GM18873 (cell line): Measurements from ENCODE around the gene FAM131C.

Experiments
- ATAC-seq: cut with Tn5 transposase; IDR thresholded peaks from one replicate; pipeline ENCODE4 v1.9.1; 2021; ENCODE audit warnings: mild to moderate bottlenecking, moderate library complexity, moderate number of reproducible peaks; ENCODE audit not compliant: unreplicated experiment, low FRiP score

FAM131C gene, protein sequence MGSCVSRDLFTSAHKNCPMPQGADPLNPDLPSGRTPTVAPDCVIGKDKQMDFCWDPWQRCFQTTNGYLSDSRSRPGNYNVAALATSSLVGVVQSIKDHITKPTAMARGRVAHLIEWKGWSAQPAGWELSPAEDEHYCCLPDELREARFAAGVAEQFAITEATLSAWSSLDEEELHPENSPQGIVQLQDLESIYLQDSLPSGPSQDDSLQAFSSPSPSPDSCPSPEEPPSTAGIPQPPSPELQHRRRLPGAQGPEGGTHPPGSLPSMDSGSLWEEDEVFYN

DNA sequence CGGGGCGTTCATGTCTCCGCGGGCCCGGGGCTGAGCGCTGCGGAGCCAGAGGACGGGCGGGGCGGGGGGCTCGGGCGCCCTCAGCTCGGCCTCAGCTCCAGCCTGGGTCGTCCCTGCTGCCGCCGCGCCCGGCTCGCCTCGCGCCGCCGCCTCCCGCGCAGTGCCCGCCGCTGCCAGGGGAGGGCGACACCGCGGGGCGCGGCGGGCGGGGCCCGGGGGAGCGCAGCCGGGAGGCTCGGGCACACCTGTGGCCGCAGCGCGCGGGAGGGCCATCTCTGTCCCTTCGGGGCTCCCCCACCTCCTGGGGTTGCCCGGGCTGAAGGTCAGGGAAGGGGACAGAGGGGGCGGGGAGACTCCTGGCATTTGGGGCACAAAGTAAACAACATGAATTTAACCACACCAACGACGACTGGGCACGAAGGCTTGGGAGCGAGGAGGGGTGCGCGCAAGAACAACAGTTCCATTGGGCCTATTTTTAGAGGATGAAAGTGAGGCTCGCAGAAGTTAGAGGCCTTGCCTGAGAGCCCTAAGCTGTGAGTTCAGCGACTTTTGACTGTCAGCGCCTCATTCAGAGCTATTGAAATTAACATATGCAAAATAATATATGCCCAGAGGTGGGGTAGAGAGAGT is at the start of gene FAM131C:
TSS of gene FAM131C (minus strand) at position 162 of the 630 bp plus-strand sequence. CDS start 209 bp downstream, outside the sequence.
- ATAC-seq = no peak

DNA sequence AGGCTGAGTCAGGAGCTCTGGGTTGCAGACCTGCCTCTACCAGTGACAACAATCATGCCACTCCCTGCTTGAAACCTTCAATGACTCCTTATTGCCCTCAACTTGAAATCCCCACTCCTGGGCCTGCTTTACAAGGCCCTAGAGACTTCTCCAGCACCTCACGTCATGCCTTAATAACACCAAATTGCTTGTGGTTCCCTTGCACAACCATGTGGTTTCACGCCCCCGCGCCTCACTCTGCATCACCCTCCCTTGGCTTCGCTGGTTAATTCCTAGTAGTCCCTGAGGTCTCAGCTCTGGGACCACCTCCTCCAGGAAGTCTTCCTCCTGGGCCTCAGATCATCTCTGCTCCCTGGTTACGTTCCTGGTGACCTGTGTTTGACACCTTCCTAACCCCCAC is 49.5 kb upstream of the FAM131C start:
- ATAC-seq = no peak

- no peak for ATAC-seq
These were observed 49.0 kb upstream of the FAM131C start for GRCh38 chr1:16122350-16122881.

- ATAC-seq = no peak
These were observed 47.5 kb upstream of the FAM131C start for GRCh38 chr1:16120940-16121410.

- no peak for ATAC-seq
These were observed 47.0 kb upstream of the FAM131C start for GRCh38 chr1:16120407-16120806.

DNA sequence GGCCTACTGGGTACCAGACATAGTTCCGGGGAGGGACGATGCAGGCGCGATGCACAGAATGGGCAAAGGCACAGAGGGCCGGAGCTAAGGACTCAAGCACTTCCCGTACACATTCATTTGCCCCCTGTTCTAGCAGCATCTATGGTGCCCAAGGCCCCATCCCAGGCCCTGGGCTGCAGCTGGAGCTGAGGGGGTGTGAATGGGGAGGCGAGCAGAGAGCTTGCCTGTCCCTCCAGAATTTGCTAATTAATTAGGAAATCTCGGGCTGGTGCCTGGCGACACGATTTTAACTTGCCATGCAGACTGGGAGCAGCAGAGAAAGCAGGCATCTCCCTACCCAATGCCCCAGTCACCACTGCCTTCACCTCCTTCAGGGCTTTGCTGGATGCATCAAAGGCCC is 46.5 kb upstream of the FAM131C start:
- no peak for ATAC-seq

DNA sequence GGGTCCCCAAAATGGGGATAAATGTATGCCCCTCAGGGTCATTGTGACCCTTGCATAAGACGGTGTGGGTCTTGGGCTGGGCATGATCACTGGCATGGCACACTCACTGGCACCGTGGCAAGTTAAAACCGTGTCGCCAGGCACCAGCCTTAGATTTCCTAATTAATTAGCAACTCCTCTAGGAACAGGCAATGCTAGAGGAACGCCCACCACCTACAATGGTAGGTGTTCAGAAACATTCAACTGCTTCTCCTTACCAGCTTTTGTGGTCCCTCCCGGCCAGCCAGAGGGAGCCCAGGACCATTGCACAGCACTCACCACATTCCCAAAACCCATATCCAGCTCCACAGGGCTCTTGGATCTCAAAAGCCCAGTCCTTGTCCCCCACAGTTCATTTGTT is 46.1 kb upstream of the FAM131C start:
- no peak for ATAC-seq

GRCh38 chr1:16118706-16119105 is 45.3 kb upstream of the FAM131C start:
- no peak for ATAC-seq

DNA sequence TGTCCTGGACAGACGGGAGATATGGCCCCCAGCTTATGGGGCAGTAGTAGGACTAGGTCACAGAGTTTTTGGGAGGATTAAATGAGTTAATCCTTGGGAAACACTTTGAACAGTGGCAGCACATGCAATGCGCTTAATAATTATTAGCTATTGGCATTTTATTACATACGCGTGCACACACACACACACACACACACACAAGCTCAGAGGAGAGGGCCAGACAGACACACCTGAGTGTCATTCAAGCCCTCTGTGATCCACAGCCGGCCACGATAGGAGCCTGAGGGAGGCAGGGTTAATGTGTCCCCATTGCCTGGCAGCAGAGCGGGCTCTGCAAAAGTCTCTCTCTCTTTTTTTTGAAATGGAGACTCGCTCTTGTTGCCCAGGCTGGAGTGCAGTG is 44.5 kb upstream of the FAM131C start:
- ATAC-seq = no peak

DNA sequence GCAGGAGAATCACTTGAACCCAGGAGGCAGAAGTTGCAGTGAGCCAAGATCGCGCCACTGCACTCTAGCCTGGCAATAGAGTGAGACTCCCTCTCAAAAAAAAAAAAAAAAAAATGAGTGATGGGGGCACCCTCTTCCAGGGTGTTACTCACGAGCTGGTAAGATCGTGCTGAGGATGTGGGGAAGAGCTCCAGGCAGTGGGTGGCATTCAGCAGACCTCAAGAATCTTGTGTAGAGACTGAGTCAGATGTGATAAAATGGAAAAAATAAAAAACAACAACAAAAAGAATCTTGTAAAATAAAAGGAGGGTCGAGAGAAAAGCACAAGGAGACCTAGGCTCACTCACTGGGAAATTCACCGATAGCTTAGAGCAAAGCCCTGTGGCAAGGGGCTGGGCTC is 43.9 kb upstream of the FAM131C start:
- no peak for ATAC-seq

DNA sequence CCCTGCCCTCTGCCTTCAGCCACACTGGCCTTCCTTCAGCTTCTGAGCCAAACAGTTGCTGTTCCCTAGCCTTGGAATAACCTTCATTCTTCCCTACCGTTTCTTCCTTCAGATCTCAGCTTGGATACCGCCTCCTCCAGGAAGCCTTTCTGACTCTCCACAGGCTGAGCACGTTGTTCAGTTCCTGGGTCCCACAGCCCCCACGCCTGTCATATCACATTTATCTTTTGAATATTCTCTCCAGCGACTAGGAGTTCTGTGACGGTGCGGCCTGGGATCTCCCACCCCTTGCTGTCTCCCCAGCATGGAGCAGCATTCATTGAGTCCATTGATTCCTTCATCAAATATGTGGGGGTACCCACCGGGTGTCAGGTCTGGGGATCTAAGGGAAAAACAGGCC is 43.2 kb upstream of the FAM131C start:
- ATAC-seq = no peak

GRCh38 chr1:16116002-16116401 is 42.6 kb upstream of the FAM131C start:
- no peak for ATAC-seq

DNA sequence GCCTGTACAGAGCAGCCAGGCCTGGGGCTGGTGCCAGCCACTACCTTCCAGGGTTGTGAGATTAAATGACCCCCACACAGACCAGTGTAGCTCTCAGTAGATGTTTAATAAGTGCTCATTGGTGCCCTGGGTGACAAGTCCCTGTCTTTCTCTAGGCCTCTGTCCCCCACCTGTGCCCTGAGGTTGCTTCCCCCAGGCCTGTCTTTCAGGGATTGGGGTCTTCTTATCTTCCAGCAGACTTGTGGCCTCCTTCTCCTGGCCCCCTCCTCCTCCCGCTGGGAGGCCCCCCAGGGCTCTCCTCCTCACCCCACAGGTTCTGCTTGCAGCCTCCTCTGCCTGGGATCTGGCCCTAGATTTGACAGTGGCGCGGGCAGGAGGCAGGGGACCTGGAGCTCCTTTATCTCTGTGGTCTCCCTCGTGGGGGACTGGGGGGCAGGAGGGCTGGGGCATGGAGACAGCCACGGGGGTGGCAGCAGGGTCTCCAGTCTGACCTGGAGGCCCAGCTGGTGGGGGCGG is 42.1 kb upstream of the FAM131C start:
- ATAC-seq = no peak

DNA sequence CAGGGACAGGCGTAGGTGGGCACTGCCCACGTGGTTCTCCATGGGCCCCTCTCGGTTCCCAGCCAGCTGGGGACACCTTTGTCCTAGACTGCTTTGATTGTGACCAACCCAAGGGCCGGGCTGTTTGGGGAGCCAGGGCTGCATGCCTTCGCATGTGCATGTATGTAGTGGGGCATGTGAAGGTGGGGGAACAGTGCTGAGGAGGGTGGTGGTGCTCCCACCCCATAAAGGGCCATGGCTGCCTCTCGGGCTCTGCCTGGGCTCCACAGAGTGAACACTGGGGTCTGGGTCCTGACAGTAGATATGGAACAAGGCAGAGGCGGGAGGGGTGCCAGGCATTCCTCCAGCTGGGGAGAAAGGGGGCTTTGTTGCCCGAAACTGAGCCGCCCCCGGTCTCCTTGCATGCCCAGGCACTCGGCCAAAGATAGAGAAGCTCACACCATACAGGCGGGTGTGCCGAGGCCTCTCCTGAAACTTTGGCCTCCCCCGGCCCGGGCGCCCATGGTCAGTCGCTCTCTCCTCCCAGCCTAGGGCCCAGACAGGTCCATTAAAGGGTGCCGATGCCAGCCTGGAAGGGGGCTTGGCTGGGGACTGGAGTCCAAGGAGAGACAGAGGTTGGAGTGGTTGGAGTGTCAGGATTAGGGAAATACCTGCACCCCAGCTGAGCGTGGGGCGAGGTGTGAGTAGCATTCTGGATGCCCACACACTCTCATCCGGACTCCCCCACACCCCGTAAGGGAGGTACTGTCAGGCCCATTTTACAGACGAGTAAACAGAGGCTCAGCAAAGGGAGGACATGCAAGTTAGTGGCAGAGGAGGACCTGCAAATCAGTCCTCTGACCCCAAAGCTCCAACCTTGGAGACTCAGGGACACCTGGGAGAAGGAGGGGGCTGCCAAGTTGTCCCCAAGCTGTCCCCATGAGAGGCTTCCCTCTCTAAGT is 41.3 kb upstream of the FAM131C start:
- no peak for ATAC-seq

GRCh38 chr1:16112596-16113555 is 39.4 kb upstream of the FAM131C start:
- ATAC-seq = no peak

DNA sequence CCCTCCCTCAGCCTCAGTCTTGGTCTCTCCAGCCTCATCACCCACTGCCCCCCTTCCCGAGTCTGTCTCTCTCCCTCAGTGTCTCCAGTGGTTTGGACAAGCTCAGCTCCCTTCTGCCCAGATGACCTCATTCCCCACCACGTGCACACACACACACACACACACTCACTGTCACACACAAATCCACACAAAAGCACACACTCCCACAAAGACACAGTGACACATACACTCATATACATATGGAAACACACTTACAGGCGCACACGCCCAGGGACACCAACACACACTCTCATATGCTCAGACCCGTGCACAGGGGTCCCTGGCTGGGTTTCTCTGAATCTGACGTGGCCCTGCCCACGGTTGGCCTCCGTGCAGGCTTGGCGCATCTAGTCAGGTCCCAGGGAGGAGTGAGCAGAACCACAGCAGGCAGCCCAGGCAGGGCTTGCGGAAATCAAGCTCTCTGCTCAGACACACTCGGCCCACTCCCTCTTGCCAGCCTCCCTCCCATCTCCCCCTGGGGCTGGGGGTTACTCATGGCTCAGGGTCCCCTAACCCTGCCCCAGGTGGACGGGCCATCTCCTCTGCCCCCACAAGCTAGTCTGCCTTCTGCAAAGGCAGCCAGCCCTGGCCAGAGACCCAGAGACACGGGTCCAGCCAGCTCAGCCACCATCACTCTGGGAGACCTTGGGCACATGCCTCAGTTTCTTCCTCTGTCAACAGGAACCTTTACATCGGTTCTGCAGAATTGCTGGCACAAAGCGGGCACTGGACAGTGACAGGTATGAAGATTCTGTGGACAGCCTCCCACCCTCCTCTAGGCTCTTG is 38.5 kb upstream of the FAM131C start:
- no peak for ATAC-seq

DNA sequence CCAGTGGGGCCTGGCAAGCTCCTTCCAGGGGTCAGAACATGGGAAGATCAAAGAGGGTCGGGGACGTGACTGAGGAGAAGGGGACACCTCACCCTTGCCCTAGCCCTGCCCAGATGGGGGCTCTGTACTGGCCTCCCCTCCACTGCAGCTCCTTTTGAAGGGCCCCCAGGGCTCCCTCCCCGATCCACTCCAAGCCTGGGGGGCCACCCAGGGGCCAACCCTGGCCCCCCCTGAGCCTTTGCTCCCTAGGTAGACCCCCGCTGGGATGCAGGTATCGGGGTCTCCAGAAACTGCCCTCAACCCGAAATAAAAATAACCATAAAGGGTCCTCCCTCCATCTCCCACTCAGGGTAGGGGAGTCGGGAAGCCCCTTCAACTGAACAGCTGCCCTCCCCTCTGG is 37.4 kb upstream of the FAM131C start:
- ATAC-seq = no peak

DNA sequence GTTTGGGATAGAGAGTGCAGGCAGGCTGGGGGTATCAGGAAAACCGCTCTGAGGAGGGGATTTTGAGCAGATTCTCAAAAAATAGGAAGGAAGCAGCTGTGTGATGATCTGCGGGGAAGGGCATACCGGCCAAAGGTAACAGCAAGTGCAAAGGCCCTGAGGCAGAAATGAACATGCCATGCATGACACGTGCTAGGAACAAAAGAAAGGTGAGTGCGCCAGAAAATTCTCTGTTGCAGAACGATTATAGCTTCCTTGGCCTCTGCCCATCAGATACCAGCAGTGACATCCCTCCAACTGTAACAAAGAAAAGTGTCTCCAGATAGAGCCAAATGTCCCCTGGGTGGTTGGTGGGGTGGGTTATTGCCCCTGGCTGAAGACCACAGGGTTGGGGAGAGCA is 37.0 kb upstream of the FAM131C start:
- no peak for ATAC-seq

DNA sequence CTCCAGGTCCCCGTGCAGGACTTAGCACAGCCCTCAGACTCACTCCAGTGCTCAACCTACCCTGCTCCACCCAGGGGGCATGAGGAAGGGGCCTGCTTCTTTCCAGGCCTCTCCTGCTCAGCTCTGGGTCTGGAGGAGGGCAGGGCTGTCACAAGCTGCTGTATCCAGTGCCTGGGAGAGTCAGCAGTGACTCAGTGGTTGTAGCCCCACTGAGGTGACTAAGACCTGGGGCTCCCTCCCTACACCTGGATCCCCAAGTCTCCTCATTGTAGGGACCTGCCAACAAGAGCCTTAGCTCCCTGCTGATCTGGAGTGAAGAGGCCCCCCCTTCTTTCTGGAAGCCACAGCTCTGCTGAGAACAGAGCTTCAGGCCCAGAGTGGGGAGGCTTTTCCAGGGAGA is 36.1 kb upstream of the FAM131C start:
- ATAC-seq = no peak
